ENCODE results near the gene GJB2. TPM values are rescaled to one million over a fixed set of nuclear protein-coding genes. Genes with fewer than 3 reads are reported as not detected.
A peak's percentile ranks its signal among the peaks of the same experiment; 100 is the strongest.

The GJB2 gene
- total RNA-seq, 6 experiments from 2014 or later, result not detected

- no peak for DNase-seq
- peaks cover 58% of the 10 kb centered on the region for H3K27me3 Mint-ChIP-seq (ENCODE audit: insufficient read depth)
- H3K9me3 Mint-ChIP-seq, result no peaks in the 10 kb centered on the region
- no peak overlapping the region for H3K4me3 Mint-ChIP-seq
- no peak overlapping the region for H3K27ac Mint-ChIP-seq
- 0 out of 2 replicates have a peak, but pooled peaks have one; percentile 27 for TF ChIP-seq CTCF (IDR thresholded peaks at IDR 0.05)
- H3K36me3 Mint-ChIP-seq (ENCODE audit: low read depth), result no peaks in the 10 kb centered on the region
- peaks cover 9% of the 10 kb centered on the region for H3K4me1 Mint-ChIP-seq (ENCODE audit: low read depth)
Observed at GRCh38 chr13:20188667-20189553, 3.8 kb downstream of the GJB2 start.

- no peak for TF ChIP-seq CTCF (IDR thresholded peaks at IDR 0.05)
- no peak overlapping the region for H3K27ac Mint-ChIP-seq
- H3K4me3 Mint-ChIP-seq, result no peak overlapping the region
- DNase-seq, result no peak
- no peaks in the 10 kb centered on the region for H3K9me3 Mint-ChIP-seq
- no peaks in the 10 kb centered on the region for H3K36me3 Mint-ChIP-seq (ENCODE audit: low read depth)
- peaks cover 9% of the 10 kb centered on the region for H3K4me1 Mint-ChIP-seq (ENCODE audit: low read depth)
- peaks cover 54% of the 10 kb centered on the region for H3K27me3 Mint-ChIP-seq (ENCODE audit: insufficient read depth)
Observed at GRCh38 chr13:20186771-20187170, 6.0 kb downstream of the GJB2 start.

- H3K36me3 Mint-ChIP-seq (ENCODE audit: low read depth), result no peaks in the 10 kb centered on the region
- H3K27ac Mint-ChIP-seq, result no peak overlapping the region
- peaks cover 4% of the 10 kb centered on the region for H3K4me1 Mint-ChIP-seq (ENCODE audit: low read depth)
- no peak overlapping the region for H3K4me3 Mint-ChIP-seq
- no peak for TF ChIP-seq CTCF (IDR thresholded peaks at IDR 0.05)
- no peak for DNase-seq
- peaks cover 51% of the 10 kb centered on the region for H3K27me3 Mint-ChIP-seq (ENCODE audit: insufficient read depth)
- H3K9me3 Mint-ChIP-seq, result no peaks in the 10 kb centered on the region
Observed at GRCh38 chr13:20185366-20186056, 7.2 kb downstream of the GJB2 start.

- peaks cover 64% of the 10 kb centered on the region for H3K27me3 Mint-ChIP-seq (ENCODE audit: insufficient read depth)
- no peaks in the 10 kb centered on the region for H3K4me1 Mint-ChIP-seq (ENCODE audit: low read depth)
- no peak overlapping the region for H3K4me3 Mint-ChIP-seq
- no peak overlapping the region for H3K27ac Mint-ChIP-seq
- DNase-seq, result peak; percentile 64
- peak; percentile 85 for TF ChIP-seq CTCF (IDR thresholded peaks at IDR 0.05)
- no peaks in the 10 kb centered on the region for H3K36me3 Mint-ChIP-seq (ENCODE audit: low read depth)
- H3K9me3 Mint-ChIP-seq, result no peaks in the 10 kb centered on the region
Observed at GRCh38 chr13:20182231-20182846, 10.4 kb downstream of the GJB2 start.

GRCh38 chr13:20181188-20181587 is 11.6 kb downstream of the GJB2 start:
- no peak for DNase-seq
- no peaks in the 10 kb centered on the region for H3K4me1 Mint-ChIP-seq (ENCODE audit: low read depth)
- no peak overlapping the region for H3K27ac Mint-ChIP-seq
- TF ChIP-seq CTCF (IDR thresholded peaks at IDR 0.05), result no peak
- no peaks in the 10 kb centered on the region for H3K9me3 Mint-ChIP-seq
- H3K4me3 Mint-ChIP-seq, result no peak overlapping the region
- peaks cover 59% of the 10 kb centered on the region for H3K27me3 Mint-ChIP-seq (ENCODE audit: insufficient read depth)
- no peaks in the 10 kb centered on the region for H3K36me3 Mint-ChIP-seq (ENCODE audit: low read depth)
